ENCODE results near the gene TMEM132A. TPM values are rescaled to one million over a fixed set of nuclear protein-coding genes. Genes with fewer than 3 reads are reported as not detected.
A peak's percentile ranks its signal among the peaks of the same experiment; 100 is the strongest.

Gene TMEM132A
- total RNA-seq, 1 donor from 2014 or later, result 164 TPM

DNA sequence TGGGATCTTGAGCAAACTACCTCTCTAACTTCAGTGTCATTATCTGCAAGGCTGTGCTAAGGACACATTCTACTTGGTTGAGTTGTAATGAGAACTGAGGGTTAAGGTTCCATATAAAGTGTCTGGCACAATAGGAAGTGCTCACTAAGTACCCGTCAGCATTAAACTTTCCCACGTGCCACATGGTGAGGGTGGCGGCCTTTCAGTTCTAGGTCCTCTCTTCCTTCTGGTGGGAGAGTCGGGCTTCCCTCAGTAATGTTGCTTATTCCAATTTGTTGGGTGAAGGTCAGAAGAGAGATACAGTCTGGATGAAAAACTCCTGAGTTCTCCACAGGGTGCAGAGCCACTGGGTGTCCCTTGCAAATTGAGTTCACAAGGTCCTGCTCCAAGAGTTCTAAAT, 42.6 kb downstream of the TMEM132A start:
- Mint-ChIP-seq H3K4me3 (ENCODE audit: unreplicated experiment) (no peak overlapping the region), H3K36me3 (ENCODE audit: low read depth, unreplicated experiment) (no peaks in the 10 kb centered on the region), H3K4me1 (ENCODE audit: unreplicated experiment) (no peaks in the 10 kb centered on the region), H3K27me3 (ENCODE audit: unreplicated experiment) (no peaks in the 10 kb centered on the region), H3K9me3 (ENCODE audit: unreplicated experiment) (no peaks in the 10 kb centered on the region), H3K27ac (ENCODE audit: unreplicated experiment) (no peak overlapping the region)
- no peak for DNase-seq (ENCODE audit: low spot score)
- TF ChIP-seq CTCF (IDR thresholded peaks at IDR 0.05; ENCODE audit: unreplicated experiment), result no peak

GRCh38 chr11:60968223-60968622, 44.0 kb downstream of the TMEM132A start:
- DNase-seq (ENCODE audit: low spot score), result no peak
- Mint-ChIP-seq H3K27ac (ENCODE audit: unreplicated experiment) (no peak overlapping the region), H3K4me1 (ENCODE audit: unreplicated experiment) (no peaks in the 10 kb centered on the region), H3K4me3 (ENCODE audit: unreplicated experiment) (no peak overlapping the region), H3K27me3 (ENCODE audit: unreplicated experiment) (no peaks in the 10 kb centered on the region), H3K9me3 (ENCODE audit: unreplicated experiment) (no peaks in the 10 kb centered on the region), H3K36me3 (ENCODE audit: low read depth, unreplicated experiment) (no peaks in the 10 kb centered on the region)
- TF ChIP-seq CTCF (IDR thresholded peaks at IDR 0.05; ENCODE audit: unreplicated experiment), result no peak

DNA sequence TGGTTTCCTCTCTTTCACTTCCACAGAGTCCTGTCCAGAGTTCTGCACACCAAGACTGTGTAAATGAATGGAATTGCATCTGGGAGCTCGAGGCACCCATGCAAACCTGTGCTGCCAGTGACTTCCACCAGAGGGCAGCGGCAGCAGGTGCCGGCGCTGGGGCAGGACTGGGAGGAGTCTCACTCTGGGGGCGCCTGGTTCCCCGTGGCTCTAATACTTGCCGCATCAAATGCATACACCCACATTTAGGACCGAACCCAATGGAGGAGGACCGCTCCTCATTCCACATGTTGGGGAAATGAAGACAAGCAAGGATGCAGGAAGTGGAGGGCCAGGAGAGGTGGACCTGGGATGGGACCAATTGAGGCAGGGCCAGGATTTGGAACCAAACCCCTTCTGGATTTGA, 46.1 kb downstream of the TMEM132A start:
- peak; percentile 85 for TF ChIP-seq CTCF (IDR thresholded peaks at IDR 0.05; ENCODE audit: unreplicated experiment)
- Mint-ChIP-seq H3K27me3 (ENCODE audit: unreplicated experiment) (peaks cover 2% of the 10 kb centered on the region), H3K36me3 (ENCODE audit: low read depth, unreplicated experiment) (no peaks in the 10 kb centered on the region), H3K4me3 (ENCODE audit: unreplicated experiment) (no peak overlapping the region), H3K27ac (ENCODE audit: unreplicated experiment) (no peak overlapping the region), H3K4me1 (ENCODE audit: unreplicated experiment) (no peaks in the 10 kb centered on the region), H3K9me3 (ENCODE audit: unreplicated experiment) (no peaks in the 10 kb centered on the region)
- peak; percentile 73 for DNase-seq (ENCODE audit: low spot score)

GRCh38 chr11:60970890-60971289, 46.6 kb downstream of the TMEM132A start:
- DNase-seq (ENCODE audit: low spot score), result no peak
- no peak overlapping the region for H3K27ac Mint-ChIP-seq (ENCODE audit: unreplicated experiment)
- no peaks in the 10 kb centered on the region for H3K36me3 Mint-ChIP-seq (ENCODE audit: low read depth, unreplicated experiment)
- no peak overlapping the region for H3K4me3 Mint-ChIP-seq (ENCODE audit: unreplicated experiment)
- peaks cover 2% of the 10 kb centered on the region for H3K27me3 Mint-ChIP-seq (ENCODE audit: unreplicated experiment)
- H3K4me1 Mint-ChIP-seq (ENCODE audit: unreplicated experiment), result no peaks in the 10 kb centered on the region
- H3K9me3 Mint-ChIP-seq (ENCODE audit: unreplicated experiment), result no peaks in the 10 kb centered on the region
- TF ChIP-seq CTCF (IDR thresholded peaks at IDR 0.05; ENCODE audit: unreplicated experiment), result no peak

DNA sequence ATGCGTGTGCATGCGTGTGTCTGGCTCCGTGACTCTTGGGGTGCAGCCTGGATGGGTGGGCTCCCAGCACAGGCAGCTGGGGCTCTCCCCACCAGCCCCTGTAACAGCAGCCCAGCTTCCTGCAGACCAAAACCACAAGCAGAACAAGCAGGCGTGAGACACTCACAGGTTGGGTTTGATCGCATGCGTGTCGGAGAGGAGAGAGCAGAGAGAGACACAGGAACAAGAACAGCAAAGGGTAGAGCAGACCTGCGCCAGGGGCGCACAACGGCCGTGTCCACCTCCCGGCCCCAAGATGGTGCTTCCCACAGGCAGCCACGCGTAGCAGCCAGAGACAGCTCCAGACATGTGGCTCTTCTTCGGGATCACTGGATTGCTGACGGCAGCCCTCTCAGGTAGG, 47.3 kb downstream of the TMEM132A start, which contains the start of gene CD6:
CD6 (plus strand) TSS at position 161 of the 400 bp plus-strand sequence; CDS start at position 347, 186 bp downstream.
- no peaks in the 10 kb centered on the region for H3K36me3 Mint-ChIP-seq (ENCODE audit: low read depth, unreplicated experiment)
- no peak within 1 kb of the TSS for H3K27ac Mint-ChIP-seq (ENCODE audit: unreplicated experiment)
- no peaks in the 10 kb centered on the region for H3K4me1 Mint-ChIP-seq (ENCODE audit: unreplicated experiment)
- no peaks in the 10 kb centered on the region for H3K9me3 Mint-ChIP-seq (ENCODE audit: unreplicated experiment)
- DNase-seq (ENCODE audit: low spot score), result no peak
- no peak within 1 kb of the TSS for H3K4me3 Mint-ChIP-seq (ENCODE audit: unreplicated experiment)
- H3K27me3 Mint-ChIP-seq (ENCODE audit: unreplicated experiment), result peaks cover 2% of the 10 kb centered on the region
- no peak for TF ChIP-seq CTCF (IDR thresholded peaks at IDR 0.05; ENCODE audit: unreplicated experiment)

Measured in endothelial cell (in vitro differentiated cells).